HCEC 1CT (cell line): ENCODE results near the gene C19orf47.

Source experiments
- DNase-seq: peaks from one replicate; pipeline ENCODE4 v3.0.0-alpha.2; 2017

C19orf47 gene

GRCh38 chr19:40313229-40313983, 34.8 kb downstream of the C19orf47 start:
- DNase-seq = no peak

- no peak for DNase-seq
Measured at GRCh38 chr19:40312533-40312932, 35.7 kb downstream of the C19orf47 start.

GRCh38 chr19:40309666-40310065, 38.5 kb downstream of the C19orf47 start:
- DNase-seq = no peak

- DNase-seq = peak; percentile 77
Measured at GRCh38 chr19:40305403-40305802, 42.8 kb downstream of the C19orf47 start.

GRCh38 chr19:40304306-40304705, 43.9 kb downstream of the C19orf47 start:
- DNase-seq = no peak

GRCh38 chr19:40303765-40304164, 44.4 kb downstream of the C19orf47 start:
- DNase-seq = no peak

- no peak for DNase-seq
Measured at GRCh38 chr19:40302224-40303011, 45.8 kb downstream of the C19orf47 start.

GRCh38 chr19:40300668-40301067, 47.5 kb downstream of the C19orf47 start:
- DNase-seq = no peak

- DNase-seq = no peak
Measured at GRCh38 chr19:40298026-40298425, 50.2 kb downstream of the C19orf47 start.

- DNase-seq = no peak
Measured at GRCh38 chr19:40294560-40294959, 53.6 kb downstream of the C19orf47 start.

GRCh38 chr19:40286971-40287421, 61.2 kb downstream of the C19orf47 start:
- DNase-seq = no peak

- DNase-seq = no peak
Measured at GRCh38 chr19:40286235-40286970, 61.8 kb downstream of the C19orf47 start.

GRCh38 chr19:40285353-40286234, 62.6 kb downstream of the C19orf47 start:
- DNase-seq = peak; percentile 100

GRCh38 chr19:40284501-40285352, 63.5 kb downstream of the C19orf47 start, which contains the start of gene AKT2:
AKT2 (minus strand) TSS chr19:40285345; CDS start chr19:40265267, 20,078 bp downstream.
- peak; percentile 43 for DNase-seq

- DNase-seq = no peak
Measured at GRCh38 chr19:40284251-40284500, 64.0 kb downstream of the C19orf47 start.

GRCh38 chr19:40283414-40284250, 64.6 kb downstream of the C19orf47 start:
- no peak for DNase-seq

GRCh38 chr19:40282920-40283319, 65.3 kb downstream of the C19orf47 start:
- peak; percentile 9 for DNase-seq

- DNase-seq = no peak
Measured at GRCh38 chr19:40282209-40282580, 66.0 kb downstream of the C19orf47 start.

GRCh38 chr19:40281381-40282208, 66.6 kb downstream of the C19orf47 start:
- DNase-seq = no peak
